Left forelimb (tissue), 1 donor: ENCODE results near the gene PPP3CB.

ENCODE experiments used
- DNase-seq: peaks from one replicate; pipeline ENCODE4 v3.0.0-alpha.2; 2018; ENCODE audit warnings: low spot score

Gene PPP3CB

GRCh38 chr10:73480158-73480557 is 15.7 kb downstream of the PPP3CB start:
- no peak for DNase-seq

DNA sequence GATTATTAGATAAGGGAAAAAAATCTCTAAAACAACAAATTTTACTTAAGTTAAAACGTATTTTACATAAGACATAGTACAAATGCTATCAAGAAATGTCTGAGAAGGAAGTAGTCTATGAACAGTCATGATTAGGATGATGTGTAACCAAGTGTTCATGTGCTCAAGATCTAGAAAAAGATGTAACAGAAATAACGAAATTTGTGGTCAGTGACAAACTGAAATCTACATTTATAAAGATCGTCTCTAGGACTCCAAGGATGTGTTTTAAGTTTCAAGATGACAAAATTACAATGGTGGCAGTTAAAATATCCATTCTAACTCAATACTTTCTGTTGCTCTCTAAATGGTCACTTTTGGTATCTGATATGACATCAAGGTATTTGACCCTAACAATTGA is 17.2 kb downstream of the PPP3CB start:
- DNase-seq, result no peak

- DNase-seq, result no peak
Measured at GRCh38 chr10:73471226-73471625, 24.6 kb downstream of the PPP3CB start.

DNA sequence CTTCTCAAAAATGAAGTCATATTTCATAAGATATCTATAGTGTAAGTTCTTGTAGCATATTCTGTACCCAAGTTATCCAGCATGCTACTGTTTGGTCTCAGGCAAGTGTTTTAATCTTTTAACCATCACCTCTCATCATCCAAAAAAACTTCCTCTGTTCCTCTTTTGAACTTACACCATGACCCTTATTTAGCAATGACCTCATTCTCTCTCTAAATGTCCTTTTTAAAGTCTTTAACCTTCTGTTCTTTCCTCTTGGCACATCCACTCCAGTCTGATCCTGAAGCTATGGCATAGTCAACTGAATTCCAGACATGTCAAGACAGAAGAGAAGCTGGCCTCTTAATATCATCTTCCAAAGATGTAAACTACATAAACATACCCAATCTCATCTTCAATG is 26.2 kb downstream of the PPP3CB start:
- no peak for DNase-seq

DNA sequence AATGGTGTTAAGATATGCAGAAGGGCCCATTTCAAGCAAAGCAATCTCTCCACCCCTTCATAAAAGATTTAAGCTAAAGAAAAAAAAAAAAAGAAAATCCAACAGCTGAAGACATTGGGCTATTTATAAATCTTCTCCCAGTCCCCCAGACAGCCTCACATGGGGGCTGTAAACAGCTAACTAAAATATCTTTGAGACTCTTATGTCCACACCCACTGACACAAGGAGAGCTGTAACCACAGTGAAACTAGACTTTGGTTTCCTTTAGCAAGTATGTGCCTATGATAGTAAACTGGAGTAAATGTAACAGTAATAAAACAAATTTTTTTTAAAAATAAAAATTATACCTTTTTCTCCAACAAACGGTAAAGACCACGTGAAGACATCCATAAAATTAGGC is 28.6 kb downstream of the PPP3CB start:
- no peak for DNase-seq

- DNase-seq, result no peak
Measured at GRCh38 chr10:73465978-73466726, 29.7 kb downstream of the PPP3CB start.

GRCh38 chr10:73460897-73461296 is 34.9 kb downstream of the PPP3CB start:
- no peak for DNase-seq

- DNase-seq, result no peak
Measured at GRCh38 chr10:73459683-73460314, 36.0 kb downstream of the PPP3CB start.

DNA sequence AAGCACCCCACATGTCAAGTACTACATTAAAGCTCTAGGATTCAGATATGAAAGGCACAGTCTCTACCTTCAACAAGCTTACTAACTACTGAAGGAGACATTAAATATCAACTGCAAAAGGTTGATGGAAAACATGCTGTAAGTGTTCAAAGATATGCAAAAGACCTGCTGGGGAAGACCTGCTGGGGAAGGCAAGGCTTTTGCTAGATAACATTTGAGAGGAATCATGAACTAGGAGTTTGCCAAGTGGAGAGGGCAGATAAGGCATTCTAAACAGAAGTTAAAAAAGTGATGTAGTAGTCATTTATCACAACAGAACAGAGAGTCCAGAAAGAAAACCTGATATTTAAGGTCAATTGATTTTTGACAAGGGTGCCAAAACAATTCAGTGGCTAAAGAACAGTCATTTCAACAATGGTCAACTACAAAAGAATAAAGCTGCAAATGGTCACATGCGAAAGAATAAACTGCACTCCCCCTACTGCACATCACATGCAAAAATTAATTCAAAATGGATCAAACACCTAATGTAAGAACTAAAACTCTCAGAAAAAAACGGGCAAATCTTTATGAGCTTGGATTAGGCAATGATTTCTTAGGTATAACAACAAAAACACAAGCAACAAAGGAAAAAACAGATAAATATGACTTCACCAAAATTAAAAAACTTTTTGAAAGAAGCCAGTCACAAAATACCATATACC is 39.5 kb downstream of the PPP3CB start:
- DNase-seq, result no peak

DNA sequence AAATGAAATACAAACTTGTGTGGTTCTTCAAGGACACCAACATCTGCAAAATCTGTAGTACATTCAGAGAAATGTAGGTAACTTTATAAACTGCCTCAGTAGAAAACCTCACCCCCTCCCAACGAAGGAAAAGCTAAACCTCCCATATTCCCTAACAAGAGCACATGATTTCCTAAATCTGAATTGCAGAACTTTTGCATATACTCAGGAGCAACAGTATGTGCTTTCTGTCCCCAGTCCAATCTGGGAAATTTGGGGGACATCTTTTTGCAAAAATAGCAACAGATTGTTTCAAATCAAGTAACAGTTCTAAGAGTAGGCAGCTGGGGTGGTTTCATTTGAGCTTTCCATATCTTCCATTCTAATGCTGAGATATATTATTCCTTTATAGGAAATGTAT is 46.7 kb downstream of the PPP3CB start:
- DNase-seq, result no peak

DNA sequence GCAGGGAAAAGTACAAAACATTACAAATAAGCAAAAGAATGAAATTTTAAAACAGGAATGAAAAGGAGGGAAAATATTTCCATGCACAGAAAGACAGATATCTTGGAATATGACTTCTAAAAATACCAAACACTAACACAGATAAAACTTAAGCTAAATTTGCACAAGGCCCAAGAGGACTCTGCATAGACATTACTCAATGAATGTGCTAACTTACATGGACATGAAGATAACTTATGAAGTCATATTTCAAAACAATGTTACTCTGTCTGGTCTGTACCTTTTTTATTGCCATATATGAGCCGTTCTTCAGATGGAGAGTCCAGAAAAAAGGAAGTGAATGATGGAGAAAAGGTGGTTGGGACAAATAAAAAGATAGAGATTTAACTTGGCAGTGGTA is 47.4 kb downstream of the PPP3CB start:
- DNase-seq, result no peak

DNA sequence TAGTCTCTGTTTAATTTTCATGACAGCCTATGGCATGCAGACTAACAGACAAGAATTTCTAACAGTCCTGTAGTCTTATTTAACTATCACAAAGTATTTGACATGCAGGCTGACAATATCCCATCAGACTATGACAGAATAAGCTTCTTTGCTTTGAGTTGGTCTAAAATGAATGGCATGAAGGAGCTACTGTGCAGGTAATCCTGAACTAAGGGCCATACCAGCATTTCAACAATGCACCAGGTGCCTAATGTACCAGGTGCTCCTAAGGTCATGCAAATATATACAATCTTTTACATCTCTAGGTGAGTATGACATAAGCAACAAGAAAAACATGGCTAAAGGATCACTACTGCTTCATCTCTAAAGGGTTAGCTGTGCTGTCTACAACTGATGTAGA is 48.9 kb downstream of the PPP3CB start:
- DNase-seq, result no peak

DNA sequence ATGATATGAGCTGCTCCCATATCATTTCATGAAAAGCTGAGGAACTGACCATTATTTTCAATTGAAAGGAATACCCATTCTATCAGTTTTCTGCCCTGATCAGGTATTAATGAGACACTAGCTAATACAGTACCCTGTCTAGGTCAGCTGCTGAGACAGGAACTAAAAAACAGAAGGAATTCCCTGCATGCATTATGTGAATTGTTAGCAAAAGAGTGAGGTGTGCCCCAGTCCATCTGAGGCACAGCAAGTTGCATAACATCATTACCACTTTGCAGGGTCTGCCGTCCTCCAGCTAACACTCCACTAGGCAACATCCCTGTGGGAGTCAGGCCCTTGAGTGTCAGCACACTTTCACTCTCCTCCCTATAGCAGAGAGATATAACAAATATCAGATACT is 51.4 kb downstream of the PPP3CB start:
- DNase-seq, result no peak

GRCh38 chr10:73439605-73440312 is 56.1 kb downstream of the PPP3CB start:
- no peak for DNase-seq

DNA sequence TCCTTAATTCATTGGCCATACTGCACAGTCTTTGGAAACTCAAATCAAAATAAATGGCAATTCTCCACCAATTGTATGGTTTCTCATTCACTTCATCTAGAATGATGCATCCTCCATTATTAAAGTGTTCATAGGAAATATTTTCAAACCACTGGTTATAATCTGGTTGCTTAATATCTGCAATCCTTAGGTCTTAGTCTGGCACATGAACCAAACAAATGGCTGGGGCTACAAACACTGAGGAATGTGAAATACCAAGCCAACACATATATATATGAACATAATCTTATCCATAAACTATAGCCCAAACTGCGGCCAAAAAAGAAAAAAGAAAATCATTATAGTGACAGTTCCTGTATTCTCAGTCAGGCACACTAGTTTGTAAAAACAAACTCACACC is 56.8 kb downstream of the PPP3CB start:
- no peak for DNase-seq

- DNase-seq, result no peak
Measured at GRCh38 chr10:73433538-73433867, 62.3 kb downstream of the PPP3CB start, which contains the start of gene MSS51. TSS of gene MSS51 (minus strand) at chr10:73433561. CDS start at chr10:73428284, 5,277 bp downstream.

- DNase-seq, result no peak
Measured at GRCh38 chr10:73432646-73433537, 62.9 kb downstream of the PPP3CB start.

DNA sequence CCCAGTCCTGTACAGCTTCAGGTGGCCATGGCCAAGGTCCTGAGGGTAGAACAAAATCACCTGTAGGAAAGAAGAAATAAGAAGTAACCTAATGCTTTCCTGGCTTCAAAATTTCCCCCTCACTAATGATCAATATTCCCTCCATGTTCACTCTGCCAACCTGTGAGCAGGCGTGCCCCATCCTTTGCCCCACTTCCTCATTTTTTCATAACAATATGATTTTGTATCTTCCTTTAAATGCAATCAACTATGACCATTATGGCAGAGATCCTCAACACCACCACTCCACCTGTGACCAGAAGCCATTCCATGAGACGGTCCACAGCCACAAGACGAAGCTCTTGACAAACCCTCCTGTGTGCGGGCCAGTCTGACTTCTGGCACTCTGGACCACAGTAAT is 69.5 kb downstream of the PPP3CB start:
- DNase-seq, result no peak

DNA sequence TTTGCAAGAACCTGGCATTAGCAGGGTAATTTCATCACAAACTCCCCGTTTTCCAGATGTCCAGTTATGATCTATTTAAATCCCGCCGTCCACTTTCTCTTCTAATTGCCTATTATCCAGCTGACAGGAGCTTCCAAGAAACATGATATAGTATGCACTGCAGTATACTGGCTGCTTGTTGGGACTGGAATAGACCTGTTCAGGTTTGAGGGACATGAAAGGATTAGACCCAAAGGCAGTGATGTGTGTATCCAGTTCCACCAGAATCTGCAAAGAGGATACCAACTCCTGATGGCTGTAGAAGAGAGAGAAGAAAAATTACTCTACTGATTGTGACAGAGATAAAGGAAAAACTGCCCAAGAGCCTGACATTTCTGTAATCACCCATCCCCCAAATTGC is 71.3 kb downstream of the PPP3CB start:
- no peak for DNase-seq

GRCh38 chr10:73423309-73423708 is 72.5 kb downstream of the PPP3CB start:
- DNase-seq, result no peak

- no peak for DNase-seq
Measured at GRCh38 chr10:73416571-73416970, 79.3 kb downstream of the PPP3CB start.
